GM19328 (cell line): ENCODE results near the gene KRT78.
A peak's percentile ranks its signal among the peaks of the same experiment; 100 is the strongest.
"Not testable (repeated sequence)": the region's sequence is repeated elsewhere in the genome, so short reads cannot be mapped to it uniquely, and the experiment has no call there.

Experiments
- ATAC-seq: cut with Tn5 transposase; IDR thresholded peaks from one replicate; pipeline ENCODE4 v1.9.1; 2021; ENCODE audit warnings: mild to moderate bottlenecking, moderate library complexity; ENCODE audit not compliant: unreplicated experiment

KRT78 gene

GRCh38 chr12:52872644-52873389 lies 24.0 kb upstream of the KRT78 start:
- no peak for ATAC-seq

GRCh38 chr12:52871291-52872039 lies 22.7 kb upstream of the KRT78 start:
- ATAC-seq, result no peak

GRCh38 chr12:52870361-52871290 lies 21.8 kb upstream of the KRT78 start:
- peak; percentile 47 for ATAC-seq

GRCh38 chr12:52867642-52868041 lies 18.8 kb upstream of the KRT78 start:
- no peak for ATAC-seq

- no peak for ATAC-seq
Measured at GRCh38 chr12:52867152-52867551, 18.4 kb upstream of the KRT78 start.

GRCh38 chr12:52865090-52865944 lies 16.5 kb upstream of the KRT78 start:
- ATAC-seq, result no peak

GRCh38 chr12:52862023-52862422 lies 13.2 kb upstream of the KRT78 start:
- no peak for ATAC-seq

GRCh38 chr12:52861511-52861910 lies 12.7 kb upstream of the KRT78 start:
- no peak for ATAC-seq

- no peak for ATAC-seq
Measured at GRCh38 chr12:52860102-52860823, 11.5 kb upstream of the KRT78 start.

GRCh38 chr12:52857500-52857899 lies 8.7 kb upstream of the KRT78 start:
- no peak for ATAC-seq

- no peak for ATAC-seq
Measured at GRCh38 chr12:52856787-52857186, 8.0 kb upstream of the KRT78 start.

- ATAC-seq, result not testable (repeated sequence)
Measured at GRCh38 chr12:52856077-52856476, 7.3 kb upstream of the KRT78 start.

- no peak for ATAC-seq
Measured at GRCh38 chr12:52851787-52852186, 3.0 kb upstream of the KRT78 start.

GRCh38 chr12:52850681-52851080 lies 1.9 kb upstream of the KRT78 start:
- no peak for ATAC-seq

- no peak for ATAC-seq
Measured at GRCh38 chr12:52849511-52849910, 717 bp upstream of the KRT78 start.

GRCh38 chr12:52847335-52848102 lies 1.3 kb downstream of the KRT78 start:
- no peak for ATAC-seq

- ATAC-seq, result no peak
Measured at GRCh38 chr12:52846356-52846970, 2.3 kb downstream of the KRT78 start.

GRCh38 chr12:52845946-52846345 lies 2.8 kb downstream of the KRT78 start:
- no peak for ATAC-seq

- no peak for ATAC-seq
Measured at GRCh38 chr12:52844386-52844785, 4.4 kb downstream of the KRT78 start.
